SH-SY5Y (cell line): ENCODE results near the gene LRRC14B.

Experiments
- GATA2 ChIP-seq: IDR thresholded peaks from 2 replicates; pipeline ENCODE4 v1.6.1; 2011; ENCODE audit warnings: mild to moderate bottlenecking, low read depth, low read length
- GATA3 ChIP-seq: IDR thresholded peaks from 2 replicates; pipeline ENCODE4 v1.6.1; 2011; ENCODE audit warnings: low read depth, mild to moderate bottlenecking, low read length, moderate library complexity

DNA sequence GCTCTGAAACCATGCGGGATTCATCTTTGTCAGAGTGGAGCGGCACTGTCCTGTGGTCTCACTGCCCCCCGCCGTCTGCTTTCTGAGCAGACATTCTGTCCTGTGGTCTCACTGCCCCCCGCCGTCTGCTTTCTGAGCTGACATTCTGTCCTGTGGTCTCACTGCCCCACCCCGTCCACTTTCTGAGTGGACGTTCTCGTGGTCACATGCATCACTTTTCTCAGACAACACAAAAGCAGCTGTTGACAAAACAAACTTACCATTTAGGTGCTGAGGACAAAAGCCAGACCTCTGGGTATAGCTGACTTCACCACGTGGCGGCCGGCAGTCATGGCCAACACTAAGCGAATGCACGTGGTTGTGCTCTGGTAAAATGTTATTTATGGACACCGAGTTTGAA, 2.8 kb downstream of the LRRC14B start:
- TF ChIP-seq GATA3 (no peak), GATA2 (no peak)
